NCI-H128 (cell line): Measurements from ENCODE around the gene TOMM7.
"Not testable (repeated sequence)": the region's sequence is repeated elsewhere in the genome, so short reads cannot be mapped to it uniquely, and the experiment has no call there.

Experiments used
- DNase-seq: peaks from one replicate; lab custom pipeline; 2025; ENCODE audit not compliant: unreplicated experiment; lab: John Stamatoyannopoulos, UW

Gene TOMM7

DNA sequence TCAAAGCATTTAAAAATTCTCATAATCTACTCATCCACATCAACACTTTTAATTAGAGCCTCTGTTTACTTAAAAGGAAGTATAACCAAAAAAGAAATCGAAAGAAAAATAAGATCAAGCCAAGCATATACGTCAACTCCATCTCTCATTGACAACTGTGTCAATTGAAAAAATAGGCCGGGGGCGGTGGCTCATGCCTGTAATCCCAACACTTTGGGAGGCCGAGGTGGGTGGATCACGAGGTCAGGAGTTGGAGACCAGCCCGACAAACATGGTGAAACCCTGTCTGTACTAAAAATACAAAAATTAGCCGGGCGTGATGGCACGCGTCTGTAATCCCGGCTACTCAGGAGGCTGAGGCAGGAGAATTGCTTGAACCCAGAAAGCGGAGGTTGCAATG, 32.0 kb downstream of the TOMM7 start:
- not testable (repeated sequence) for DNase-seq

DNA sequence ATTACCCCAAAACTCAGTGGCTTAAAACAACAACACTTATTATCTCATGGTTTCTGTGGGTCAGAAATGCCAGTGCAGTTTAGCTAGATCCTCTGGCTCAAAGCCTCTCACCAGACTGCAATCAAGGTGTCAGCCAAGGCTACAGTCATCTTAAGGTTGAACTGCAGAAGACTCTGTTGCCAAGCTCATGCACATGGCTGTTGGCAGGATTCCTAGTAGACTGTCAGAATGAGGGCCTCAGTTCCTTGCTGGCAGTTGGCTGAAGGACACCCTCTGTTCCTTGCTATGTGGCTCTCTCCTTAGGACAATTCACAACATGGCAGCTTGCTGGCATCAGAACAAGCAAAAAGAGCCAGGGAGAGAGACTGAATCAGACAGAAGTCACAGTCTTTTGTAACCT, 34.7 kb downstream of the TOMM7 start:
- no peak for DNase-seq

DNA sequence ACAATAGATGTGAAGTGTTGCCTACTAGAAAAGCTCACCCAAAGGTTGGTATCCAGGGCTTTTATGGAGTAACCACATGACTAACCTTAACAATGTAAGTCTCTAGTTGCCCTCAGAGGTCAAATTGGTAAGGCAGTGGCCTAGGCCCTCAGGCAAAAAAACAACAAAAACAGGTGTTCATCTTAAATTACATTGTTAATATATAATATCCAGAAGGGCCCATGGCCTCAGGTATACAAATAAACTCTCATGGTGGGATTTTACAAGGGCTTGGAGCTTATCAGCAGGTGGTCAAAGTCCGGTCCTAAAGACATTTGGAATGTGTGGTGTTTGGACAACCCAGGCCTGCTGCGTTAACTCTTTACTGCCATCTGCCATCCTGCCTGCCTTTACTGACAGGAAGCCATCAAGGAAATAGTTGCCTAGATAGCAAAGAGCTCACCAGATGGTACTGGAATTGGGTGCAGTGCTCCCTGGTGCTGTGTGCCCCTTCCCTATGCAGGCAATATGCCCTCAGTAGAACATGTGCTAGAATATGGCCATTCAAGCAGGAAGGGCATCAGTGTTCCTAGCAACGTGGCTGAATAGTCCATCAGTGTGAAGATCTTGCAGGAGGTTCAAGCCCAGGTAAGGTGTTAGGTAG, 36.2 kb downstream of the TOMM7 start:
- DNase-seq = no peak

DNA sequence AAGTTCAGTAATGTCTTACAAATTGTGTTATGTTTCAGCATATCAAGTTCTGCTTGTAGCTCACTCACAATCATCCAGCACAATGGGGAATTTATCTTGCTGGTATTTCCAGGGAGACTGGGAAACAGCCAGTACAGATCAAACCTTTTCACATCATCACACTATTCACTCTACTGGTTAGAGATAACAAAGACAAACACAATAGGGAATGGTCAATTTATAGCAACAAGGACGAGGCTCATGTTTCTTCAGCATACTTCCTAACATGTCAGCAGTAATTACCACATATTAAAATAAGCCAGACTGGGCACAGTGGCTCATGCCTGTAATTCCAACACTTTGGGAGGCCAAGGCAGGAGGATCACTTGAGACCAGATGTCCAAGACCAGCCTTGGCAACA, 38.3 kb downstream of the TOMM7 start:
- no peak for DNase-seq

DNA sequence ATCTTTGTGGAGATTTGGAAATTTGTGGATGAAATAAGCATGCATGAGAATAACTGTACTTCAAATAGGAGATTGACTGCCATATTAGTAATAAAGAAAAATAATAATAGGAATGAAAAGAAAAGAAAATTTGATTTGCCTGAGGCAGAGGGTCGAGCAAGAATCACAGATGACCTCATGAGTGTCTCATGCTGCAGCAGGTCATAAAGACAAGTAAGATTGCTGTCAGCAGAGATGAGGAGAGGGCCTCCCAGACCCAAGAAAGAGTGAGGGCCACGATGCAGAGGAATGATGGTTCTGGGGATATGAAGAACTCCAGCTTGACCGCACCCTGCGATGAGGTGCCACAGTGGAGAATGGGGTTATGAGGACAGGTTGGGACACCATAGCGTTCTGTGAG, 39.2 kb downstream of the TOMM7 start:
- no peak for DNase-seq

DNA sequence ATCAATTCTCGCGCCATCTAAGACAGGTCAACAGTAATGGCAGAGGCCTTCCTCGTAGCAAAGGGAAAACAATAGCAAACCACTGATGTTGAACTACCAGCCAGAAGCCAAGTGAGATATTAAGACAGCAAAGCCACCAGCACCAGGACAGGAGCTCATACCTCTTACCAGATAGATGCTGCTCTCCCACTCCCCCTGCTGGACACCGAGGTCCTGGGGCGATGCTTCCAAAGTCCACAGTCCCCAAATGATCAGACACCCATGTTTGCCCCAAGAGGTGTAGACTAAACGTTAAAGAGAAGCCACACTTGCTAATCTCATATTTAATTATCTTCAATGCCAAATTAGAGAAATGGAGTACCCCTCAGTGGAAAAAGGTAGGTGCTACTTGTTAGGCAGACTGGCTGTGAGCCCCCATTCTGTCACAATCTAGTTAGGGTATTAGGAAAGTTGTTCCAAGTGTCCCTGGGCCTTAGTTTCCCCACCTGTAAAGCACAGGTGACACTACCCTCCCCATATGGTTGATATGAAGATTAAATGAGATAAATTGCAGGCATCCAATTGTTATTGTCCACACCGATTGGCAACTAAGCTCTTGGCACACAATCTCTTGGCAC, 39.9 kb downstream of the TOMM7 start:
- no peak for DNase-seq

DNA sequence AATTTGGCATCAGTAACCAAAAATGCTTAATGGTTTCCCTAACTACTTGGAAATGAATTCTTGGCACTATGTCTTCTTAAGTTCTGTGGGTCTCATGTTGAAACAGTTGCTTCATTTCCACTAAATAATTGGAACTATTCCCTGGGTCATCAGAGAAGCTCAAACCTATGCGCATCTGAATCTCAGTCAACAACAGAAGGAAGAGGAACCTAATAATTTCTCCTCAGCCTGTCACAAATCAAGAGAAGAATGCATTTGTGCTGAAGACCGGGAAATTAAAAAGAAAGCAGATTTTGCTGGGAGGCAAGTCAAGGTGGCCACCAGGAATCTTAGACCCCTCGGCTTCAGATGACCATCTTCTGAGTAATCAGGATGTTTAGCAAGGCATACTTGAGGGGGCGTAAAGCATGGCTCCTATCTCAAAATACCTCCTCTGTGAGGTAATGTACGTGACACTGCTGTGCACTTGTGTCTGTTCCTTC, 41.4 kb downstream of the TOMM7 start:
- no peak for DNase-seq

DNA sequence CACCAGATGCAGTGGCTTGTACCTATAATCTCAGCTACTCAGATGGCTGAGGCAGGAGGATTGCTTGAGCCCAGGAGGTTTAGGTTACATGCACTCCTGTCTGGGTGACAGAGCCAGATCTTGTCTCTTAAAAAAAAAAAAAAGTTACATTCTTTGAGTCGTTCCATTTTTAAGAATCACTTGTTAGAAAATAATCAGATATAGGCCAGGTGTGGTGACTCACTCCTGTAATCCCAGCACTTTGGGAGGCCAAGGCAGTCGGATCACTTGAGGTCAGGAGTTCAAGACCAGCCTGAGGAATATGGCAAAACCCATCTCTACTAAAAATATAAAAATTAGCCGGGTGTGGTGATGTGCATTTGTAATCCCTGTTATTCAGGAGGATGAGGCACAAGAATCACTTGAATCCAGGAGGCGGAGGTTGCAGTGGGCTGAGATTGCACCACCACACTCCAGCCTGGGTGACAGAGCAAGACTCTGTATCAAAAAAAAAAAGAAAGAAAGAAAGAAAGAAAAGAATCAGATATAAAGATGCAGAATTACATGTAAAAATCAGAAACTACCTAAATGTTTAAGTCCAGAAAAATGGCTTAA, 42.8 kb downstream of the TOMM7 start:
- not testable (repeated sequence) for DNase-seq

DNA sequence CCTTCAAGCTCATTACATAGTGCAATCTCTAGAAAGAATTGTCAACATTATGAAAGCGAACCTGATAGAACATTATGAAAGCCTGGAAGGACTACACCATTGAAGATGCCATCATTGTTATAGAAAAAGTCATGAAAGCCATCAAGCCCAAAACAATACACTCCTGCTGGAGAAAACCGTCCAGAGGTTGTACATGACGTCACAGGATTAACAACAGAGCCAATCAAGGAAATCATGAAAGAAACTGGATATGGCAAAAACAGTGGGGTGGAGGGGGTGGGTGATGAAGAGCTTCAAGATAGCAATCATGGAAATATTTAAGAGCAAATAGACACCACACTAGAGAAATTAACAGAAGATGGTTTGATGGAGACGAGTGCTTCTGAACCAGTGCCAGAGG, 45.7 kb downstream of the TOMM7 start:
- DNase-seq = no peak

DNA sequence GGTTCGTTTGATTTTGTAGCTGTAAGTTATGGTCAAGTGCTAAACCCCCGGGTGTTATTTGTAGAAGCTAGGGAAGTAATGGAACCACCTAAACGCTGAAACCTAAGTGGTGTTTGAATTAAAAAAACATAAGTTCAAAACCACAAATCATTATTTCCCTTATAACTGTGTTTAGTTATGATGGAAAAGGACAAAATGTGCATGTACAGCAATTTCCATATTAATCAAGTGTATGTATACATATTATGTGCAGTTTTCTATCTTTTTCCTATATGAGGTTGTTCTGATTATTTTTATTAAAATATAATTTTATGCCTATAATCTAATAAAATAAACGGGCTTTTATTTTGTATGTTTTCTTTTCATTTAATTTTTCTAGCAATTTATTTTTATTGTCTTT, 49.8 kb downstream of the TOMM7 start:
- DNase-seq = no peak

DNA sequence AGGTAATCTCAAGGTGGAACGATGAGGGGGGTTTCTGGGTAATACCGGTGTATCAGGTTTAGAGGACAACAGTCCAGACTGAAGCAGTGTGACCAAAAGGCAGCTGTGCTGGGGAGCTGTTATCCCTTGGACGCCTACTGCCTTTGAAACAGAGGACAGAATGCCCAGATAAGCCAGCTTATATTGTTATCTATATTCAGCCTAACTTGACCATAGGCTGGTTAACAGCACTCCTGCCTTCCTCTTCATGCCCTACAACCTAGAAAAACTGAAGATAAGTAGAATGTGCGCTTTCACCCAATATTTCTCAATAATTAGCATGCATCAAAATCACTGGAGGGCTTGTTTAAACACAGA, 50.8 kb downstream of the TOMM7 start:
- DNase-seq = no peak

DNA sequence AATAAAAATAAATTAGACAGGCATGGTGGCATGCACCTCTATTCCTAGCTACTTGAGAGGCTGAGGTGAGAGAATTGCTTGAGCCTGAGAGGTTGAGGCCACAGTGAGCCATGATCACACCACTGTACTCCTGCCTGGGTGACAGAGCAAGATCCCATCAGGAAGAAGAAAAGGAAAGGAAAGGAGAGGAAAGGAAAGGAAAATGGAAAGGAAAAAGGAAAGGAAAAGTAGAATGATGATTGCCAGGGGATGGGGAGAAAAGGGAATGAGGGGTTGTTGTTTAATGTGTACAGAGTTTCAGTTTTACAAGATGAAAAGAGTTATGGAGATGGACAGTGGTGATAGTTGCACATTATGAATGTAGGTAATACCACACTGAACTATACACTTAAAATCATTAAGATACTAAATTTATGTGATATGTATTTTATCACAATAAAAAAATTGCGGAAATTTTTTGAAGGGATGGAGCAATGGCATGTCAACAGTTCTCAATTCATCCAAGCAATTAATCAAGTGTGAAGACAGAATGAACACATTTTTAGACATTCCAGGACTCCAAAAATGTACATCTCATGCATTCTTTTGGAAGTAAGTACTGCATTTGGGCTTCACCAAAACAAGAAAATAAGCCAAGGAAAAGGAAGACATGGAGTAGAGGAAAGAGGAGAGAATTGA, 51.3 kb downstream of the TOMM7 start:
- no peak for DNase-seq

DNA sequence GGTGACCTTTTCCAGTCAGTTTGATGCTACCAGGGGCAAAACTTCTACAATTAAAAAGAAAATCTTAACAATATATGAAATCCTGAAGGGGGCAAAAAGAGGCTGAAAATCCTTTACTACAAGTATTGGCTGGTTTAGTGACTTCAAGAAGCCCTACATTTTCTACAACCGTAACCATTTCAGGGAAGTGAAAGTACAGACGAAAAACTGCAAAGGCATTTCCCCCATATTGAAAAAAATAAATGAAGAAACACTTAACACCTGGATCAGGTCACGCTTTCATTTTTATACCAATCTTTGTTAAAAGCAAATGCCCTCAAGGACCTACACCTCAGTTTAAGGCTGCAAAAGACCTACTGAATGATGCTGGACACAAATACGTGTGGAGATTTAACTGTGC, 57.0 kb downstream of the TOMM7 start:
- DNase-seq = no peak
